Sigmoid colon (tissue), 4 donors: ENCODE data around the gene SLC9A8.

ENCODE experiments used
- CTCF ChIP-seq, 4 experiments: fragments of 450-650 bp in 3 of 4; fragments of 200-600 bp in 1 of 4; IDR thresholded peaks; one replicate each; pipeline ENCODE4 v1.5.1; 2016 to 2019; ENCODE audit warnings: antibody characterized with exemption in 4 of 4, mild to moderate bottlenecking in 3 of 4, moderate library complexity in 2 of 4
- POLR2A ChIP-seq, 2 donors: fragments of 450-650 bp; IDR thresholded peaks; one replicate each; pipeline ENCODE4 v1.6.1; 2016; ENCODE audit warnings: antibody characterized with exemption in 2 of 2, mild to moderate bottlenecking in 2 of 2, moderate library complexity in 2 of 2
- POLR2AphosphoS5 ChIP-seq, 4 donors: sonication (generic); formaldehyde crosslinking; IDR thresholded peaks; one replicate each; pipeline ENCODE4 v1.6.1; 2017; ENCODE audit warnings: antibody characterized with exemption in 4 of 4

- TF ChIP-seq CTCF (IDR thresholded peaks at IDR 0.05) (no peak), POLR2A (IDR thresholded peaks at IDR 0.05) (no peak), POLR2AphosphoS5 (IDR thresholded peaks at IDR 0.05) (no peak)
Measured at GRCh38 chr20:49851991-49852390, 39.4 kb downstream of the SLC9A8 start.
